GM19043 (cell line): ENCODE measurements around the gene CD47.

Source experiments
- ATAC-seq: cut with Tn5 transposase; IDR thresholded peaks from one replicate; pipeline ENCODE4 v1.9.1; 2021; ENCODE audit warnings: low read depth; ENCODE audit not compliant: unreplicated experiment

CD47 gene

DNA sequence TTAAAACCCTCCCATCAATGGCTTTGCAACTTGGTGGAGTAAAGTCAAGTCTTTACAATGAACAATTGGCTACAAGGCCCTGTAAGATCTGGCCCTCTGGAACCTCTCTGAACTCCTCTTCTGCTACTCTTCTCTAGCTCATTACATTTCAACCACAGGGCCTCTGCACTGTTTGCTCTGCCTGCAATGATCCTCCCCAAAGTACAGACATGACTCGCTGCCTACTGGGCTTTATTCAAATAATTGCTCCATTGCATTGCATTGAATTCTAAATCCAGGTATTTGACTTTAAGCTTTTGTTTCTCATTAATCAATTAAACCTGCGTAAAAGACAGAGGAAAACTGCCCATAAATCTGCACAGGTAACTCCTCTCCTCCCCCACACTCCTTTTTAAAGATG is 96.7 kb downstream of the CD47 start:
- no peak for ATAC-seq

DNA sequence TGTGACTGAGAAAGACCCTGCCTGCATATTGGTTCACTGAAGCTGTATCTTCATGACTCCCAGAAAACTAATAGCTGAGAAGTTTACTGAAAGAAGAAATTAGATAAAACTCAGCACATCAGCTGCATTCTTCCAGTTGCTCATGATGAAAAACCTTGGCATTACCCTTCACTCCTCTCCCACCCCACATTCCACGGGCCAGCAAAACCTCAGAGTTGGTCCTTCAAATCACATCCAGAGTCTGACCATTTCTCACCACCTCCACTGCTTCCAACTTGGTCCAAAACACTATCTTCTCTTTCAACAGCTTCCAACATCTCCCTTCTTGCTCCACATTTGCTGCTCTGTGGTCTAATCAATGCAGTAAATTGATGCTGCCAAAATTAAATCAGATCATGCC is 97.1 kb downstream of the CD47 start:
- no peak for ATAC-seq
